Uterus (tissue), 4 donors: ENCODE measurements around the gene COL18A1. TPM values are rescaled to one million over a fixed set of nuclear protein-coding genes. Genes with fewer than 3 reads are reported as not detected.

Experiments used
- DNase-seq, 2 donors: peaks; one replicate each; pipeline ENCODE4 v3.0.0-alpha.2; 2019 to 2020
- H3K27ac ChIP-seq, 2 donors: fragments of 200-600 bp; sonication (generic); 1 replicate in 1 of 2; 2 replicates in 1 of 2; pipeline ENCODE4 v1.5.1; 2016 to 2018
- H3K27me3 ChIP-seq, 2 donors: fragments of 200-600 bp; sonication (generic); one replicate each; pipeline ENCODE4 v1.5.1; 2018 to 2019; ENCODE audit warnings: control low read depth in 1 of 2
- H3K36me3 ChIP-seq, 2 donors: fragments of 200-600 bp; sonication (generic); one replicate each; pipeline ENCODE4 v1.5.1; 2019; ENCODE audit warnings: control low read depth in 1 of 2
- H3K4me1 ChIP-seq, 2 donors: fragments of 200-600 bp; sonication (generic); one replicate each; pipeline ENCODE4 v1.5.1; 2018 to 2019; ENCODE audit warnings: control low read depth in 1 of 2
- H3K4me3 ChIP-seq, 2 donors: fragments of 200-600 bp; sonication (generic); 1 replicate in 1 of 2; 2 replicates in 1 of 2; pipeline ENCODE4 v1.5.1; 2018 to 2019; ENCODE audit warnings: mild to moderate bottlenecking in 1 of 2
- H3K9me3 ChIP-seq, 2 donors: fragments of 200-600 bp; sonication (generic); one replicate each; pipeline ENCODE4 v1.5.1; 2019; ENCODE audit warnings: control low read depth in 1 of 2
- CTCF ChIP-seq, 4 experiments: fragments of 200-600 bp in 2 of 4; fragments of 450-650 bp in 2 of 4; sonication (generic) in 2 of 4; IDR thresholded peaks; one replicate each; pipeline ENCODE4 v1.5.1; 2016 to 2019; ENCODE audit warnings: antibody characterized with exemption in 4 of 4, mild to moderate bottlenecking in 2 of 4, moderate library complexity in 1 of 4
- POLR2A ChIP-seq, 2 donors: fragments of 450-650 bp; IDR thresholded peaks; one replicate each; pipeline ENCODE4 v1.6.1; 2016; ENCODE audit warnings: antibody characterized with exemption in 2 of 2, mild to moderate bottlenecking in 1 of 2, moderate library complexity in 1 of 2
- intact Hi-C: fragments of 100-400 bp; cut with DNase I; formaldehyde crosslinking; loops from one replicate; pipeline ENCODE4 v1.15.1; 2023; ENCODE audit warnings: low total_unique reads
- total RNA-seq, 4 donors: library from RNA; depleted of rRNA in 3 of 4; stranded (reverse); fragments of >200 nt in 3 of 4; gene quantifications; one replicate each; pipeline versions ENCODE4 v1.1.0 to v1.2.4, GENCODE V29; 2014 to 2023
- donor health status: DM: yes; HTN: yes; CAD: no.

COL18A1 gene
- total RNA-seq, 4 donors from 2014 or later, result 73.0 to 223 (median 152) TPM

GRCh38 chr21:45450423-45451090 lies 45.6 kb downstream of the COL18A1 start:
- H3K4me3 ChIP-seq, result no peak overlapping the region
- no peaks in the 10 kb centered on the region for H3K27me3 ChIP-seq
- TF ChIP-seq CTCF (IDR thresholded peaks at IDR 0.05), result no peak
- no peak for TF ChIP-seq POLR2A (IDR thresholded peaks at IDR 0.05)
- no peaks in the 10 kb centered on the region for H3K36me3 ChIP-seq
- peaks cover 0 to 6% of the 10 kb centered on the region in 2 donors for H3K9me3 ChIP-seq
- H3K4me1 ChIP-seq, result peaks cover 0 to 10% of the 10 kb centered on the region in 2 donors
- intact Hi-C loops, result no loop called here
- DNase-seq, result no peak
- H3K27ac ChIP-seq, result no peak overlapping the region

GRCh38 chr21:45451091-45451740 lies 46.3 kb downstream of the COL18A1 start:
- no peaks in the 10 kb centered on the region for H3K27me3 ChIP-seq
- peaks cover 0 to 6% of the 10 kb centered on the region in 2 donors for H3K9me3 ChIP-seq
- no peak overlapping the region for H3K4me3 ChIP-seq
- TF ChIP-seq POLR2A (IDR thresholded peaks at IDR 0.05), result no peak
- no peak for TF ChIP-seq CTCF (IDR thresholded peaks at IDR 0.05)
- H3K4me1 ChIP-seq, result peaks cover 2 to 17% of the 10 kb centered on the region in 2 donors
- intact Hi-C loops, result no loop called here
- no peaks in the 10 kb centered on the region for H3K36me3 ChIP-seq
- no peak overlapping the region for H3K27ac ChIP-seq
- no peak for DNase-seq

- TF ChIP-seq POLR2A (IDR thresholded peaks at IDR 0.05) (no peak), CTCF (IDR thresholded peaks at IDR 0.05) (no peak)
- Histone ChIP-seq H3K4me3 (no peak overlapping the region), H3K4me1 (peaks cover 6 to 22% of the 10 kb centered on the region in 2 donors), H3K36me3 (no peaks in the 10 kb centered on the region), H3K27me3 (no peaks in the 10 kb centered on the region), H3K9me3 (peaks cover 0 to 2% of the 10 kb centered on the region in 2 donors), H3K27ac (no peak overlapping the region)
- intact Hi-C loops, result no loop called here
- no peak for DNase-seq
Observed at GRCh38 chr21:45451771-45452182, 46.8 kb downstream of the COL18A1 start.

- Histone ChIP-seq H3K4me3 (no peak overlapping the region), H3K36me3 (no peaks in the 10 kb centered on the region), H3K27ac (no peak overlapping the region), H3K9me3 (no peaks in the 10 kb centered on the region), H3K4me1 (peaks cover 6 to 22% of the 10 kb centered on the region in 2 donors), H3K27me3 (no peaks in the 10 kb centered on the region)
- no peak for TF ChIP-seq POLR2A (IDR thresholded peaks at IDR 0.05)
- TF ChIP-seq CTCF (IDR thresholded peaks at IDR 0.05), result no peak
- DNase-seq, result no peak
- intact Hi-C loops, result no loop called here
Observed at GRCh38 chr21:45452696-45453307, 47.8 kb downstream of the COL18A1 start.
